GM23338 (cell line): ENCODE results near the gene EEPD1. TPM values are rescaled to one million over a fixed set of nuclear protein-coding genes. Genes with fewer than 3 reads are reported as not detected.

Experiments
- ATAC-seq: fragments of 200-7000 bp; cut with Tn5 transposase; 3 replicates; pipeline ENCODE4 v1.9.1; 2020
- DNase-seq: peaks from one replicate; pipeline ENCODE4 v3.0.0-alpha.2; 2015; ENCODE audit warnings: low spot score
- H2AFZ ChIP-seq: fragments of 200-600 bp; sonication (generic); 2 replicates; pipeline ENCODE4 v1.8.0; 2016; ENCODE audit warnings: antibody characterized with exemption, mild to moderate bottlenecking, moderate library complexity
- H3F3A ChIP-seq: fragments of 200-600 bp; sonication (generic); replicated peaks from 2 replicates; pipeline ENCODE4 v1.8.0; 2017; ENCODE audit warnings: antibody characterized with exemption, mixed run types, low read depth
- H3K27ac ChIP-seq: fragments of 200-600 bp; sonication (generic); 2 replicates; pipeline ENCODE4 v1.6.1; 2016; ENCODE audit warnings: low read depth
- H3K27me3 ChIP-seq: fragments of 200-600 bp; sonication (generic); 2 replicates; pipeline ENCODE4 v1.8.0; 2016; ENCODE audit warnings: mild to moderate bottlenecking, mixed run types, moderate library complexity; ENCODE audit not compliant: insufficient read depth
- H3K36me3 ChIP-seq: fragments of 200-600 bp; sonication (generic); 2 replicates; pipeline ENCODE4 v1.8.0; 2016; ENCODE audit warnings: mild to moderate bottlenecking; ENCODE audit not compliant: insufficient read depth
- H3K4me1 ChIP-seq: fragments of 200-600 bp; sonication (generic); 2 replicates; pipeline ENCODE4 v1.8.0; 2016; ENCODE audit warnings: mild to moderate bottlenecking, moderate library complexity; ENCODE audit not compliant: insufficient read depth
- H3K4me2 ChIP-seq: fragments of 200-600 bp; sonication (generic); 2 replicates; pipeline ENCODE4 v1.7.1; 2017; ENCODE audit warnings: mixed run types
- H3K4me3 ChIP-seq: fragments of 200-600 bp; sonication (generic); 2 replicates; pipeline ENCODE4 v1.6.1; 2016; ENCODE audit warnings: mixed run types
- H3K79me2 ChIP-seq: fragments of 200-600 bp; sonication (generic); replicated peaks from 2 replicates; pipeline ENCODE4 v1.8.0; 2017; ENCODE audit warnings: mild to moderate bottlenecking; ENCODE audit not compliant: insufficient read depth
- H3K9me2 ChIP-seq: fragments of 200-600 bp; sonication (generic); 2 replicates; pipeline ENCODE4 v1.8.0; 2017; ENCODE audit not compliant: insufficient read depth
- H4K20me1 ChIP-seq: fragments of 200-600 bp; sonication (generic); replicated peaks from 2 replicates; pipeline ENCODE4 v1.8.0; 2017; ENCODE audit warnings: mild to moderate bottlenecking; ENCODE audit not compliant: insufficient read depth
- H3K27ac Mint-ChIP-seq: 2 replicates; pipeline ENCODE4 v1.8.0; 2020; ENCODE audit warnings: inconsistent platforms, mild to moderate bottlenecking, moderate library complexity, mixed read lengths
- H3K27me3 Mint-ChIP-seq: 3 replicates; pipeline ENCODE4 v1.8.0; 2022; ENCODE audit warnings: low read depth, mild to moderate bottlenecking, moderate library complexity, mixed read lengths, inconsistent platforms; ENCODE audit not compliant: insufficient read depth, poor library complexity
- H3K36me3 Mint-ChIP-seq: 3 replicates; pipeline ENCODE4 v1.8.0; 2021; ENCODE audit warnings: low read depth, mild to moderate bottlenecking, inconsistent platforms, moderate library complexity, mixed read lengths
- H3K4me1 Mint-ChIP-seq: 3 replicates; pipeline ENCODE4 v1.8.0; 2020; ENCODE audit warnings: mild to moderate bottlenecking, inconsistent platforms, mixed read lengths
- H3K4me3 Mint-ChIP-seq: 3 replicates; pipeline ENCODE4 v1.8.0; 2021; ENCODE audit warnings: moderate library complexity, mild to moderate bottlenecking, inconsistent platforms, mixed read lengths
- H3K9me3 Mint-ChIP-seq: 3 replicates; pipeline ENCODE4 v1.8.0; 2020; ENCODE audit warnings: moderate library complexity, mild to moderate bottlenecking, inconsistent platforms, mixed read lengths
- CREB1 ChIP-seq: fragments of 250-450 bp; sonication (Bioruptor Pico); IDR thresholded peaks from 2 replicates; pipeline ENCODE4 v1.5.0; 2020; ENCODE audit warnings: low read depth, mild to moderate bottlenecking, moderate library complexity
- EZH2phosphoT487 ChIP-seq: fragments of 200-600 bp; sonication (generic); IDR thresholded peaks from one replicate; pipeline ENCODE4 v1.8.1; 2018; ENCODE audit warnings: antibody characterized with exemption; ENCODE audit not compliant: unreplicated experiment
- JUNB ChIP-seq: IDR thresholded peaks from one replicate; pipeline ENCODE4 v1.6.1; 2016; ENCODE audit warnings: antibody characterized with exemption; ENCODE audit not compliant: unreplicated experiment
- NANOG ChIP-seq: IDR thresholded peaks from 2 replicates; pipeline ENCODE4 v1.6.1; 2016; ENCODE audit warnings: antibody characterized with exemption, borderline replicate concordance
- POLR2AphosphoS5 ChIP-seq: IDR thresholded peaks from 2 replicates; pipeline ENCODE4 v1.6.1; 2016; ENCODE audit warnings: antibody characterized with exemption, low read depth
- STAT1 ChIP-seq: IDR thresholded peaks from one replicate; pipeline ENCODE4 v1.6.1; 2016; ENCODE audit warnings: antibody characterized with exemption; ENCODE audit not compliant: unreplicated experiment
- ZNF331 ChIP-seq: fragments of 250-450 bp; sonication (Bioruptor Pico); IDR thresholded peaks from 2 replicates; pipeline ENCODE4 v1.5.0; 2020; ENCODE audit warnings: low read depth, mild to moderate bottlenecking, moderate library complexity
- polyA plus RNA-seq: library from polyadenylated mRNA; unstranded; fragments of >200 nt; fragmentation: Nextera tagmentation; extraction: Ambion mirVana; gene quantifications from 2 replicates; pipeline ENCODE4 v1.2.1, GENCODE V29; 2016
- total RNA-seq: library from RNA; depleted of rRNA; stranded (reverse); fragments of >200 nt; shearing (Covaris generic); gene quantifications from 2 replicates; pipeline ENCODE4 v1.2.3, GENCODE V29; 2014
- TF ChIP-seq, protein P1 (sequence below): IDR thresholded peaks from 2 replicates; pipeline ENCODE4 v1.6.1; 2016; ENCODE audit warnings: antibody characterized with exemption
- TF ChIP-seq, protein P2 (sequence below): IDR thresholded peaks from one replicate; pipeline ENCODE4 v1.6.1; 2018; ENCODE audit warnings: antibody characterized with exemption; ENCODE audit not compliant: unreplicated experiment
- TF ChIP-seq, protein P3 (sequence below): fragments of 250-450 bp; sonication (Bioruptor Pico); IDR thresholded peaks from 2 replicates; pipeline ENCODE4 v1.5.0; 2020; ENCODE audit warnings: mild to moderate bottlenecking, moderate library complexity
- TF ChIP-seq, protein P4 (sequence below), 2 experiments: fragments of 200-600 bp in 1 of 2; sonication (generic) in 1 of 2; conservative IDR thresholded peaks; 2 replicates each; pipeline versions ENCODE4 v1.5.1 to v1.6.1; 2016 to 2017; ENCODE audit warnings: antibody characterized with exemption in 2 of 2, low read depth in 2 of 2, mild to moderate bottlenecking in 2 of 2, moderate library complexity in 1 of 2

The EEPD1 gene
- total and polyA plus RNA-seq, 2 experiments from 2014 or later = 4.1 to 17.1 TPM

DNA sequence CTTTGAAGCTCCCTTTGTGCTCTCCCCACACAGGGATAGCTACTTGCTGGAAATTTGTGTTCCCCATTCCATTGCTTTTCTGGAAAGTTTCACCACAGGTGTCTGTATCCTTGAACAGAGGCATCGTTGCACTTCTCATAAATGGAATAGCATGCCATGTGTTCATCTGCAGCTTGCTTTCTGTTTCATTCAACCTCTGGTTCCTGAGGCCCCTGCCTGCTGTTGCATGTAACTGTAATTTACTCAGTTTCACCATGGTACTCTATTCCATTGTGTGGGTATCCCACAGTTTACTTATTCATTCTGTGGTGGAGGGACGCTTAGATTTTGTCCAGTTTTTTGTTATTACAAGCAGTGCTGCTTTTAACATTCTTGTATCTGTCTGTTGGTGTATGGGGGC lies 32.0 kb downstream of the EEPD1 start:
- no peak overlapping the region for H3K4me3 ChIP-seq
- ATAC-seq = no peak
- Mint-ChIP-seq H3K4me3 (no peak overlapping the region), H3K27me3 (no peaks in the 10 kb centered on the region), H3K36me3 (no peaks in the 10 kb centered on the region), H3K9me3 (no peaks in the 10 kb centered on the region), H3K4me1 (peaks cover 6% of the 10 kb centered on the region; the same call in 2 of the 3 replicates), H3K27ac (no peak overlapping the region)
- no peak for TF ChIP-seq EZH2phosphoT487
- no peak for TF ChIP-seq JUNB
- TF ChIP-seq, protein P1, sequence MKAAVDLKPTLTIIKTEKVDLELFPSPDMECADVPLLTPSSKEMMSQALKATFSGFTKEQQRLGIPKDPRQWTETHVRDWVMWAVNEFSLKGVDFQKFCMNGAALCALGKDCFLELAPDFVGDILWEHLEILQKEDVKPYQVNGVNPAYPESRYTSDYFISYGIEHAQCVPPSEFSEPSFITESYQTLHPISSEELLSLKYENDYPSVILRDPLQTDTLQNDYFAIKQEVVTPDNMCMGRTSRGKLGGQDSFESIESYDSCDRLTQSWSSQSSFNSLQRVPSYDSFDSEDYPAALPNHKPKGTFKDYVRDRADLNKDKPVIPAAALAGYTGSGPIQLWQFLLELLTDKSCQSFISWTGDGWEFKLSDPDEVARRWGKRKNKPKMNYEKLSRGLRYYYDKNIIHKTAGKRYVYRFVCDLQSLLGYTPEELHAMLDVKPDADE = no peak
- TF ChIP-seq STAT1 = no peak
- TF ChIP-seq, protein P2, sequence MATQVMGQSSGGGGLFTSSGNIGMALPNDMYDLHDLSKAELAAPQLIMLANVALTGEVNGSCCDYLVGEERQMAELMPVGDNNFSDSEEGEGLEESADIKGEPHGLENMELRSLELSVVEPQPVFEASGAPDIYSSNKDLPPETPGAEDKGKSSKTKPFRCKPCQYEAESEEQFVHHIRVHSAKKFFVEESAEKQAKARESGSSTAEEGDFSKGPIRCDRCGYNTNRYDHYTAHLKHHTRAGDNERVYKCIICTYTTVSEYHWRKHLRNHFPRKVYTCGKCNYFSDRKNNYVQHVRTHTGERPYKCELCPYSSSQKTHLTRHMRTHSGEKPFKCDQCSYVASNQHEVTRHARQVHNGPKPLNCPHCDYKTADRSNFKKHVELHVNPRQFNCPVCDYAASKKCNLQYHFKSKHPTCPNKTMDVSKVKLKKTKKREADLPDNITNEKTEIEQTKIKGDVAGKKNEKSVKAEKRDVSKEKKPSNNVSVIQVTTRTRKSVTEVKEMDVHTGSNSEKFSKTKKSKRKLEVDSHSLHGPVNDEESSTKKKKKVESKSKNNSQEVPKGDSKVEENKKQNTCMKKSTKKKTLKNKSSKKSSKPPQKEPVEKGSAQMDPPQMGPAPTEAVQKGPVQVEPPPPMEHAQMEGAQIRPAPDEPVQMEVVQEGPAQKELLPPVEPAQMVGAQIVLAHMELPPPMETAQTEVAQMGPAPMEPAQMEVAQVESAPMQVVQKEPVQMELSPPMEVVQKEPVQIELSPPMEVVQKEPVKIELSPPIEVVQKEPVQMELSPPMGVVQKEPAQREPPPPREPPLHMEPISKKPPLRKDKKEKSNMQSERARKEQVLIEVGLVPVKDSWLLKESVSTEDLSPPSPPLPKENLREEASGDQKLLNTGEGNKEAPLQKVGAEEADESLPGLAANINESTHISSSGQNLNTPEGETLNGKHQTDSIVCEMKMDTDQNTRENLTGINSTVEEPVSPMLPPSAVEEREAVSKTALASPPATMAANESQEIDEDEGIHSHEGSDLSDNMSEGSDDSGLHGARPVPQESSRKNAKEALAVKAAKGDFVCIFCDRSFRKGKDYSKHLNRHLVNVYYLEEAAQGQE = no peak
- TF ChIP-seq, protein P3, sequence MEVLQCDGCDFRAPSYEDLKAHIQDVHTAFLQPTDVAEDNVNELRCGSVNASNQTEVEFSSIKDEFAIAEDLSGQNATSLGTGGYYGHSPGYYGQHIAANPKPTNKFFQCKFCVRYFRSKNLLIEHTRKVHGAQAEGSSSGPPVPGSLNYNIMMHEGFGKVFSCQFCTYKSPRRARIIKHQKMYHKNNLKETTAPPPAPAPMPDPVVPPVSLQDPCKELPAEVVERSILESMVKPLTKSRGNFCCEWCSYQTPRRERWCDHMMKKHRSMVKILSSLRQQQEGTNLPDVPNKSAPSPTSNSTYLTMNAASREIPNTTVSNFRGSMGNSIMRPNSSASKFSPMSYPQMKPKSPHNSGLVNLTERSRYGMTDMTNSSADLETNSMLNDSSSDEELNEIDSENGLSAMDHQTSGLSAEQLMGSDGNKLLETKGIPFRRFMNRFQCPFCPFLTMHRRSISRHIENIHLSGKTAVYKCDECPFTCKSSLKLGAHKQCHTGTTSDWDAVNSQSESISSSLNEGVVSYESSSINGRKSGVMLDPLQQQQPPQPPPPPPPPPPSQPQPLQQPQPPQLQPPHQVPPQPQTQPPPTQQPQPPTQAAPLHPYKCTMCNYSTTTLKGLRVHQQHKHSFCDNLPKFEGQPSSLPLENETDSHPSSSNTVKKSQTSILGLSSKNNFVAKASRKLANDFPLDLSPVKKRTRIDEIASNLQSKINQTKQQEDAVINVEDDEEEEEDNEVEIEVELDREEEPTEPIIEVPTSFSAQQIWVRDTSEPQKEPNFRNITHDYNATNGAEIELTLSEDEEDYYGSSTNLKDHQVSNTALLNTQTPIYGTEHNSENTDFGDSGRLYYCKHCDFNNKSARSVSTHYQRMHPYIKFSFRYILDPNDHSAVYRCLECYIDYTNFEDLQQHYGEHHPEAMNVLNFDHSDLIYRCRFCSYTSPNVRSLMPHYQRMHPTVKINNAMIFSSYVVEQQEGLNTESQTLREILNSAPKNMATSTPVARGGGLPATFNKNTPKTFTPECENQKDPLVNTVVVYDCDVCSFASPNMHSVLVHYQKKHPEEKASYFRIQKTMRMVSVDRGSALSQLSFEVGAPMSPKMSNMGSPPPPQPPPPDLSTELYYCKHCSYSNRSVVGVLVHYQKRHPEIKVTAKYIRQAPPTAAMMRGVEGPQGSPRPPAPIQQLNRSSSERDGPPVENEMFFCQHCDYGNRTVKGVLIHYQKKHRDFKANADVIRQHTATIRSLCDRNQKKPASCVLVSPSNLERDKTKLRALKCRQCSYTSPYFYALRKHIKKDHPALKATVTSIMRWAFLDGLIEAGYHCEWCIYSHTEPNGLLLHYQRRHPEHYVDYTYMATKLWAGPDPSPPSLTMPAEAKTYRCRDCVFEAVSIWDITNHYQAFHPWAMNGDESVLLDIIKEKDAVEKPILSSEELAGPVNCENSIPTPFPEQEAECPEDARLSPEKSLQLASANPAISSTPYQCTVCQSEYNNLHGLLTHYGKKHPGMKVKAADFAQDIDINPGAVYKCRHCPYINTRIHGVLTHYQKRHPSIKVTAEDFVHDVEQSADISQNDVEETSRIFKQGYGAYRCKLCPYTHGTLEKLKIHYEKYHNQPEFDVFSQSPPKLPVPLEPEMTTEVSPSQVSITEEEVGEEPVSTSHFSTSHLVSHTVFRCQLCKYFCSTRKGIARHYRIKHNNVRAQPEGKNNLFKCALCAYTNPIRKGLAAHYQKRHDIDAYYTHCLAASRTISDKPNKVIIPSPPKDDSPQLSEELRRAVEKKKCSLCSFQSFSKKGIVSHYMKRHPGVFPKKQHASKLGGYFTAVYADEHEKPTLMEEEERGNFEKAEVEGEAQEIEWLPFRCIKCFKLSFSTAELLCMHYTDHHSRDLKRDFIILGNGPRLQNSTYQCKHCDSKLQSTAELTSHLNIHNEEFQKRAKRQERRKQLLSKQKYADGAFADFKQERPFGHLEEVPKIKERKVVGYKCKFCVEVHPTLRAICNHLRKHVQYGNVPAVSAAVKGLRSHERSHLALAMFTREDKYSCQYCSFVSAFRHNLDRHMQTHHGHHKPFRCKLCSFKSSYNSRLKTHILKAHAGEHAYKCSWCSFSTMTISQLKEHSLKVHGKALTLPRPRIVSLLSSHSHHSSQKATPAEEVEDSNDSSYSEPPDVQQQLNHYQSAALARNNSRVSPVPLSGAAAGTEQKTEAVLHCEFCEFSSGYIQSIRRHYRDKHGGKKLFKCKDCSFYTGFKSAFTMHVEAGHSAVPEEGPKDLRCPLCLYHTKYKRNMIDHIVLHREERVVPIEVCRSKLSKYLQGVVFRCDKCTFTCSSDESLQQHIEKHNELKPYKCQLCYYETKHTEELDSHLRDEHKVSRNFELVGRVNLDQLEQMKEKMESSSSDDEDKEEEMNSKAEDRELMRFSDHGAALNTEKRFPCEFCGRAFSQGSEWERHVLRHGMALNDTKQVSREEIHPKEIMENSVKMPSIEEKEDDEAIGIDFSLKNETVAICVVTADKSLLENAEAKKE (CRISPR knock-in tag) = no peak
- no peak for TF ChIP-seq CREB1 (CRISPR knock-in tag)
- TF ChIP-seq, protein P4, sequence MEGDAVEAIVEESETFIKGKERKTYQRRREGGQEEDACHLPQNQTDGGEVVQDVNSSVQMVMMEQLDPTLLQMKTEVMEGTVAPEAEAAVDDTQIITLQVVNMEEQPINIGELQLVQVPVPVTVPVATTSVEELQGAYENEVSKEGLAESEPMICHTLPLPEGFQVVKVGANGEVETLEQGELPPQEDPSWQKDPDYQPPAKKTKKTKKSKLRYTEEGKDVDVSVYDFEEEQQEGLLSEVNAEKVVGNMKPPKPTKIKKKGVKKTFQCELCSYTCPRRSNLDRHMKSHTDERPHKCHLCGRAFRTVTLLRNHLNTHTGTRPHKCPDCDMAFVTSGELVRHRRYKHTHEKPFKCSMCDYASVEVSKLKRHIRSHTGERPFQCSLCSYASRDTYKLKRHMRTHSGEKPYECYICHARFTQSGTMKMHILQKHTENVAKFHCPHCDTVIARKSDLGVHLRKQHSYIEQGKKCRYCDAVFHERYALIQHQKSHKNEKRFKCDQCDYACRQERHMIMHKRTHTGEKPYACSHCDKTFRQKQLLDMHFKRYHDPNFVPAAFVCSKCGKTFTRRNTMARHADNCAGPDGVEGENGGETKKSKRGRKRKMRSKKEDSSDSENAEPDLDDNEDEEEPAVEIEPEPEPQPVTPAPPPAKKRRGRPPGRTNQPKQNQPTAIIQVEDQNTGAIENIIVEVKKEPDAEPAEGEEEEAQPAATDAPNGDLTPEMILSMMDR (conservative IDR thresholded peaks at IDR 0.05; ENCODE audit: low read depth in 2 of 2) = no peak
- no peak for TF ChIP-seq POLR2AphosphoS5
- TF ChIP-seq ZNF331 = no peak
- TF ChIP-seq NANOG = no peak
- no peak overlapping the region for H3K27ac ChIP-seq
- H4K20me1 ChIP-seq = no peaks in the 10 kb centered on the region
- H3K79me2 ChIP-seq = no peaks in the 10 kb centered on the region; the same call in 1 of the 2 replicates
- H3K36me3 ChIP-seq = no peaks in the 10 kb centered on the region
- no peak overlapping the region for H2AFZ ChIP-seq
- no peaks in the 10 kb centered on the region for H3F3A ChIP-seq
- no peaks in the 10 kb centered on the region for H3K27me3 ChIP-seq
- no peaks in the 10 kb centered on the region for H3K4me1 ChIP-seq
- no peaks in the 10 kb centered on the region for H3K9me2 ChIP-seq
- DNase-seq = no peak
- no peak overlapping the region for H3K4me2 ChIP-seq
